SK-N-SH (cell line): Measurements from ENCODE around the gene SLCO3A1. TPM values are rescaled to one million over a fixed set of nuclear protein-coding genes. Genes with fewer than 3 reads are reported as not detected.
A peak's percentile ranks its signal among the peaks of the same experiment; 100 is the strongest.

Source experiments
- CTCF ChIA-PET: fragments of 300-600, 350-600 bp; formaldehyde crosslinking; extraction: SDS; loops from one replicate; lab custom pipeline; 2021; lab: Yijun Ruan, JAX
- POLR2A ChIA-PET: fragments of 350-600 bp; sonication (Branson Sonifier 250); formaldehyde crosslinking; extraction: SDS; loops from one replicate; lab custom pipeline; 2020; ENCODE audit warnings: antibody characterized with exemption, inconsistent platforms; lab: Yijun Ruan, JAX
- DNase-seq: peaks from one replicate; pipeline ENCODE4 v3.0.0; 2012
- H2AFZ ChIP-seq: fragments of 200-600 bp; sonication (generic); 2 replicates; pipeline ENCODE4 v1.8.1; 2016; ENCODE audit warnings: antibody characterized with exemption, mild to moderate bottlenecking, low read depth
- H3F3A ChIP-seq: fragments of 200-600 bp; sonication (generic); replicated peaks from 2 replicates; pipeline ENCODE3; 2016; ENCODE audit warnings: antibody characterized with exemption, mild to moderate bottlenecking; ENCODE audit not compliant: insufficient read depth
- H3K27ac ChIP-seq, 2 experiments: fragments of 200-500 bp in 1 of 2; fragments of 200-600 bp in 1 of 2; sonication (Bioruptor generic) in 1 of 2; sonication (generic), shearing (Covaris generic) in 1 of 2; 2 replicates each; pipeline versions ENCODE4 v1.5.1 to v1.6.1; 2014 to 2016; ENCODE audit warnings: low read depth in 2 of 2, inconsistent platforms in 1 of 2, low read length in 1 of 2, mild to moderate bottlenecking in 1 of 2, mixed read lengths in 1 of 2
- H3K27me3 ChIP-seq: fragments of 200-600 bp; sonication (generic), shearing (Covaris generic); 2 replicates; pipeline ENCODE4 v1.6.1; 2016; ENCODE audit warnings: mixed run types; ENCODE audit not compliant: insufficient read depth
- H3K36me3 ChIP-seq, 2 experiments: fragments of 200-500 bp in 1 of 2; fragments of 200-600 bp in 1 of 2; sonication (Bioruptor generic) in 1 of 2; sonication (generic) in 1 of 2; replicated peaks in 1 of 2; 2 replicates each; pipeline versions ENCODE3 to v1.5.1; 2014 to 2016; ENCODE audit warnings: low read length in 1 of 2, mild to moderate bottlenecking in 1 of 2; ENCODE audit not compliant: insufficient read depth in 2 of 2, control insufficient read depth in 1 of 2
- H3K4me1 ChIP-seq, 2 experiments: fragments of 200-500 bp in 1 of 2; fragments of 200-600 bp in 1 of 2; sonication (Bioruptor generic) in 1 of 2; sonication (generic), shearing (Covaris generic) in 1 of 2; 2 replicates each; pipeline versions ENCODE4 v1.5.1 to v1.6.1; 2014 to 2016; ENCODE audit warnings: low read depth in 1 of 2, low read length in 1 of 2, mixed run types in 1 of 2; ENCODE audit not compliant: insufficient read depth in 2 of 2, control insufficient read depth in 1 of 2
- H3K4me2 ChIP-seq: fragments of 200-600 bp; sonication (generic), shearing (Covaris generic); 2 replicates; pipeline ENCODE4 v1.6.1; 2017; ENCODE audit warnings: mixed run types
- H3K4me3 ChIP-seq, 2 experiments: fragments of 200-500 bp in 1 of 2; fragments of 200-600 bp in 1 of 2; sonication (Bioruptor generic) in 1 of 2; sonication (generic), shearing (Covaris generic) in 1 of 2; 2 replicates each; pipeline versions ENCODE4 v1.5.1 to v1.8.1; 2014 to 2016; ENCODE audit warnings: low read depth in 2 of 2, inconsistent platforms in 1 of 2, low read length in 1 of 2, mild to moderate bottlenecking in 1 of 2, mixed read lengths in 1 of 2, moderate library complexity in 1 of 2
- H3K79me2 ChIP-seq: fragments of 200-600 bp; sonication (generic); 2 replicates; pipeline ENCODE4 v1.8.1; 2017; ENCODE audit warnings: mild to moderate bottlenecking; ENCODE audit not compliant: insufficient read depth
- H3K9ac ChIP-seq: fragments of 200-600 bp; sonication (generic); 2 replicates; pipeline ENCODE4 v1.6.1; 2017; ENCODE audit warnings: mixed run types
- H3K9me2 ChIP-seq: fragments of 200-600 bp; sonication (generic); 2 replicates; pipeline ENCODE4 v1.6.1; 2017; ENCODE audit warnings: mixed run types
- H3K9me3 ChIP-seq: fragments of 200-600 bp; sonication (generic); 2 replicates; pipeline ENCODE4 v1.6.1; 2017; ENCODE audit warnings: mixed run types, mild to moderate bottlenecking, moderate library complexity
- H4K20me1 ChIP-seq: fragments of 200-600 bp; sonication (generic); 2 replicates; pipeline ENCODE4 v1.6.1; 2017; ENCODE audit warnings: mild to moderate bottlenecking, mixed run types; ENCODE audit not compliant: insufficient read depth
- CHD2 ChIP-seq: fragments of 150-350 bp; IDR thresholded peaks from 2 replicates; pipeline ENCODE4 v1.6.1; 2018; ENCODE audit warnings: low read length; ENCODE audit not compliant: partially characterized antibody
- ELF1 ChIP-seq: IDR thresholded peaks from 2 replicates; pipeline ENCODE4 v1.4.0; 2012
- EP300 ChIP-seq, 2 experiments: IDR thresholded peaks; 2 replicates each; pipeline versions ENCODE4 v1.4.0 to v1.6.1; 2012; ENCODE audit warnings: borderline replicate concordance in 1 of 2, low read depth in 1 of 2, low read length in 1 of 2
- FOSL2 ChIP-seq: IDR thresholded peaks from 2 replicates; pipeline ENCODE4 v1.4.0; 2012; ENCODE audit warnings: low read depth, mild to moderate bottlenecking, moderate library complexity, borderline replicate concordance
- FOXJ3 ChIP-seq: sonication (generic); formaldehyde crosslinking; IDR thresholded peaks from 2 replicates; pipeline ENCODE4 v1.5.1; 2020; ENCODE audit warnings: mild to moderate bottlenecking, missing genetic modification reagents
- FOXM1 ChIP-seq: IDR thresholded peaks from 2 replicates; pipeline ENCODE4 v1.4.0; 2012; ENCODE audit warnings: low read depth, mild to moderate bottlenecking
- GABPA ChIP-seq: IDR thresholded peaks from 2 replicates; pipeline ENCODE4 v1.4.0; 2012; ENCODE audit warnings: low read depth, mild to moderate bottlenecking
- JUND ChIP-seq: IDR thresholded peaks from 2 replicates; pipeline ENCODE4 v1.4.0; 2012
- MAX ChIP-seq: IDR thresholded peaks from 2 replicates; pipeline ENCODE4 v1.4.0; 2012; ENCODE audit warnings: low read depth
- NFIC ChIP-seq: IDR thresholded peaks from 2 replicates; pipeline ENCODE4 v1.4.0; 2012; ENCODE audit warnings: borderline replicate concordance
- PBX3 ChIP-seq: IDR thresholded peaks from 2 replicates; pipeline ENCODE4; 2012
- POLR2AphosphoS5 ChIP-seq: IDR thresholded peaks from 2 replicates; pipeline ENCODE4 v1.6.1; 2012; ENCODE audit warnings: low read depth, low read length
- RFX5 ChIP-seq: IDR thresholded peaks from 2 replicates; pipeline ENCODE4 v1.6.1; 2012; ENCODE audit warnings: mild to moderate bottlenecking, improper control_type of control experiment, low read length
- RXRA ChIP-seq: IDR thresholded peaks from 2 replicates; pipeline ENCODE4 v1.4.0; 2012; ENCODE audit warnings: low read depth, mild to moderate bottlenecking, borderline replicate concordance
- SIN3A ChIP-seq: IDR thresholded peaks from 2 replicates; pipeline ENCODE4 v1.6.1; 2012; ENCODE audit warnings: low read depth, mild to moderate bottlenecking, low read length, moderate library complexity, borderline replicate concordance
- SMC3 ChIP-seq: IDR thresholded peaks from 2 replicates; pipeline ENCODE4 v1.6.1; 2012; ENCODE audit warnings: low read depth, low read length, improper control_type of control experiment
- TCF12 ChIP-seq: IDR thresholded peaks from 2 replicates; pipeline ENCODE4 v1.4.0; 2012
- ZBTB33 ChIP-seq: IDR thresholded peaks from 2 replicates; pipeline ENCODE4 v1.4.0; 2012; ENCODE audit warnings: low read depth, borderline replicate concordance
- WGBS: methylation state at CpG from one replicate; pipeline ENCODE4 v1.1.6; 2017; ENCODE audit warnings: low lambda C conversion rate; 5-methylcytosine and 5-hydroxymethylcytosine counted together
- polyA plus RNA-seq, 3 experiments: library from polyadenylated mRNA; depleted of rRNA; stranded (reverse); fragments of >200 nt; gene quantifications; 2 replicates each; pipeline ENCODE4 v1.2.3, GENCODE V29; 2012
- TF ChIP-seq, protein P1 (sequence below): fragments of 150-350 bp; IDR thresholded peaks from 2 replicates; pipeline ENCODE4 v1.6.1; 2017; ENCODE audit warnings: antibody characterized with exemption, low read length, low read depth, borderline replicate concordance

The SLCO3A1 gene
- polyA plus RNA-seq, 1 of the 3 experiments (the other 2 are of a cell fraction): 19.7 TPM

DNA sequence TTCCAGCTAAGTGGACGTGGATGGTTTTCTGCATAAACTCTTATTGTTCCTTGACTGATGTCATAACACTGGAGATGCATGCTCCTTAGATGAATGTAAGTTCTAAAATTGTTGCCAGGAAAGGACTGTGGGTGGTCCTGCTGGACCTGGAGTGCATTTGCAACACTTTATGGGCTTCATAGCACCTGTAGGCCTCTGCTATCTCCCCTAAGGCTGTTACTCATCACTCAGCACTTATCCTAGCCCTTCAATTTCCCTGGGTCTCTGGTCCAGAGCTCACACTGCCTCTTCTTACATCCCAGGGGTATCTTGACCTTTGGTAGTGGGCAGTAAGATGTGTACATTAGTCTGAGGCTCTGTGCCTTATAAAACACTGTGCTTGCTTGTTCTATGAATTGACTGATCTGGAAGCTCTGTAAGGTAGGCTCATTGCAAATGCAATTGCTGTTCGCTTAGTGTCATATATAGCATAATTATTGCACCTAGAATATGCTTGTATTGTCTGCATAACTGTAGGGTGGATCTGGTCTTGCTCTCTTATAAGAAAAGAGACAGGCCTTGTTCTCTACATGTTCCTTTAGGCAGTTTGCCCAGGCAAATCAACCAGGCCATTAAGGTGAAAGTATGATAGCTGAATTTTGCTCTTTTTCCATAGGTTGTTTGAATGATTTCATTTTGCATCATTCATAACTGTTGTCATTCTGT is 35.8 kb downstream of the SLCO3A1 start:
- ChIA-PET CTCF (interaction anchor here (1.4 kb wide), 1 partner anchor 189 kb away, joined by 5 read pairs; no protein-coding TSS in a partner anchor), POLR2A (no interaction called here)
- TF ChIP-seq EP300 (IDR thresholded peaks at IDR 0.05; ENCODE audit: borderline replicate concordance in 1 of 2, low read depth in 1 of 2, low read length in 1 of 2) (no peak), SMC3 (no peak), NFIC (no peak), SIN3A (no peak), JUND (no peak), PBX3 (no peak), GABPA (no peak), FOXJ3 (CRISPR knock-in tag) (no peak), ELF1 (no peak), ZBTB33 (no peak)
- Histone ChIP-seq H2AFZ (no peak overlapping the region), H3K4me2 (no peak overlapping the region), H3K36me3 (no peaks in the 10 kb centered on the region), H3K9ac (no peak overlapping the region), H4K20me1 (no peaks in the 10 kb centered on the region), H3K4me3 (no peak overlapping the region), H3K4me1 (peaks cover 12 to 20% of the 10 kb centered on the region in 2 experiments), H3K9me3 (no peaks in the 10 kb centered on the region), H3K79me2 (peaks cover 21% of the 10 kb centered on the region; the same call in 1 of the 2 replicates), H3K27ac (no peak overlapping the region; a peak in 1 of 4 replicates), H3K27me3 (no peaks in the 10 kb centered on the region), H3K9me2 (no peaks in the 10 kb centered on the region), H3F3A (no peaks in the 10 kb centered on the region)
- 90% methylated on average over 2 of the region's 2 CpGs for WGBS
- DNase-seq: no peak

GRCh38 chr15:91890614-91891013 is 37.1 kb downstream of the SLCO3A1 start:
- Histone ChIP-seq H3K79me2 (peaks cover 21% of the 10 kb centered on the region), H3K4me2 (0 out of 2 replicates have a peak overlapping the region, but pooled peaks have one; percentile 2), H3F3A (no peaks in the 10 kb centered on the region), H3K27ac (peak overlapping the region in 1 of 2 experiments; percentile 10; a peak in 2 of 4 replicates), H3K4me3 (no peak overlapping the region), H3K27me3 (no peaks in the 10 kb centered on the region), H3K9me3 (no peaks in the 10 kb centered on the region), H3K9me2 (no peaks in the 10 kb centered on the region)
- no peak for DNase-seq
- POLR2A ChIA-PET: no interaction called here
- peak; percentile 58; the same call in 1 of the 2 replicates for TF ChIP-seq FOSL2
- TF ChIP-seq TCF12: 0 out of 2 replicates have a peak, but pooled peaks have one; percentile 4
- TF ChIP-seq CHD2: no peak
- peak; percentile 12; the same call in 1 of the 2 replicates for TF ChIP-seq JUND
- no peak for TF ChIP-seq RFX5
- 0 out of 2 replicates have a peak, but pooled peaks have one; percentile 8 for TF ChIP-seq MAX
- no peak for TF ChIP-seq POLR2AphosphoS5
- TF ChIP-seq ZBTB33: no peak
- TF ChIP-seq, protein P1, sequence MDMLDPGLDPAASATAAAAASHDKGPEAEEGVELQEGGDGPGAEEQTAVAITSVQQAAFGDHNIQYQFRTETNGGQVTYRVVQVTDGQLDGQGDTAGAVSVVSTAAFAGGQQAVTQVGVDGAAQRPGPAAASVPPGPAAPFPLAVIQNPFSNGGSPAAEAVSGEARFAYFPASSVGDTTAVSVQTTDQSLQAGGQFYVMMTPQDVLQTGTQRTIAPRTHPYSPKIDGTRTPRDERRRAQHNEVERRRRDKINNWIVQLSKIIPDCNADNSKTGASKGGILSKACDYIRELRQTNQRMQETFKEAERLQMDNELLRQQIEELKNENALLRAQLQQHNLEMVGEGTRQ: no peak
- no peak for TF ChIP-seq RXRA
- TF ChIP-seq FOXM1: no peak
- TF ChIP-seq FOXJ3 (CRISPR knock-in tag): no peak
- TF ChIP-seq, all 33 proteins: peak for 4
- H3K9ac ChIP-seq: no peak overlapping the region
- no peaks in the 10 kb centered on the region for H3K36me3 ChIP-seq
- H4K20me1 ChIP-seq: no peaks in the 10 kb centered on the region
- WGBS: 58% methylated on average over 2 of the region's 2 CpGs
- no peak overlapping the region for H2AFZ ChIP-seq
- CTCF ChIA-PET: interaction anchor here (0.8 to 3.1 kb wide), 2 partner anchors 37 to 188 kb away, joined by 3 to 13 read pairs; partner anchors contain the start of gene SLCO3A1
- peaks cover 4 to 20% of the 10 kb centered on the region in 2 experiments; a peak in 2 of 4 replicates for H3K4me1 ChIP-seq
